ENCODE data around the gene PTPRJ. TPM values are rescaled to one million over a fixed set of nuclear protein-coding genes. Genes with fewer than 3 reads are reported as not detected.

Gene PTPRJ
- total RNA-seq, 4 donors from 2014 or later = 4.2 to 26.2 (median 9.2) TPM

DNA sequence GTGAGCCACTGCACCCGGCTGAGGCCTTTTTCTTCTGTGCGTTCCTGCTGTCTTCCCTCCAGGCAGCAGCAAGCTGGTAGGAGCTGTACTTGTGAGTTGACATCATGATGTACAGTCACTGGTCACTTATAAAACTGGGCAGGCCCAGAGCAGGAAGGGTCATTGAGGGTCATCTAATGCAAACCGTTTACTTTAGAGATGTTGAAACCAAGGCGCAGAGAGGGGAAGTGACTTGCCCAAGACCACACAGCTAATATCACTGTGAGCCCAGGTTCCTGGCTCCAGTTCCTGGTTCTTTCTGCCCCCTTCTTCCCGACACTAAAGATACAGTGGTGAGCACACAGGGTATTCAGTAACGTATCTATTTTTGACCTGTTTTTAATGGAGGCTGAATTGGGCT, 27.3 kb downstream of the PTPRJ start:
- 90 to 91% methylated on average over 6 of the region's 6 CpGs for WGBS, 2 donors
- DNase-seq (ENCODE audit: low spot score in 2 of 2) = no peak
- intact Hi-C loops (cut with DNase I; ENCODE audit: low total_unique reads) = no loop called here
- no peak for TF ChIP-seq POLR2A (IDR thresholded peaks at IDR 0.05)
- TF ChIP-seq, protein P1, sequence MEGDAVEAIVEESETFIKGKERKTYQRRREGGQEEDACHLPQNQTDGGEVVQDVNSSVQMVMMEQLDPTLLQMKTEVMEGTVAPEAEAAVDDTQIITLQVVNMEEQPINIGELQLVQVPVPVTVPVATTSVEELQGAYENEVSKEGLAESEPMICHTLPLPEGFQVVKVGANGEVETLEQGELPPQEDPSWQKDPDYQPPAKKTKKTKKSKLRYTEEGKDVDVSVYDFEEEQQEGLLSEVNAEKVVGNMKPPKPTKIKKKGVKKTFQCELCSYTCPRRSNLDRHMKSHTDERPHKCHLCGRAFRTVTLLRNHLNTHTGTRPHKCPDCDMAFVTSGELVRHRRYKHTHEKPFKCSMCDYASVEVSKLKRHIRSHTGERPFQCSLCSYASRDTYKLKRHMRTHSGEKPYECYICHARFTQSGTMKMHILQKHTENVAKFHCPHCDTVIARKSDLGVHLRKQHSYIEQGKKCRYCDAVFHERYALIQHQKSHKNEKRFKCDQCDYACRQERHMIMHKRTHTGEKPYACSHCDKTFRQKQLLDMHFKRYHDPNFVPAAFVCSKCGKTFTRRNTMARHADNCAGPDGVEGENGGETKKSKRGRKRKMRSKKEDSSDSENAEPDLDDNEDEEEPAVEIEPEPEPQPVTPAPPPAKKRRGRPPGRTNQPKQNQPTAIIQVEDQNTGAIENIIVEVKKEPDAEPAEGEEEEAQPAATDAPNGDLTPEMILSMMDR (IDR thresholded peaks at IDR 0.05) = no peak
- H3K4me3 ChIP-seq (ENCODE audit: low read depth, poor library complexity, severe bottlenecking) = no peak overlapping the region

DNA sequence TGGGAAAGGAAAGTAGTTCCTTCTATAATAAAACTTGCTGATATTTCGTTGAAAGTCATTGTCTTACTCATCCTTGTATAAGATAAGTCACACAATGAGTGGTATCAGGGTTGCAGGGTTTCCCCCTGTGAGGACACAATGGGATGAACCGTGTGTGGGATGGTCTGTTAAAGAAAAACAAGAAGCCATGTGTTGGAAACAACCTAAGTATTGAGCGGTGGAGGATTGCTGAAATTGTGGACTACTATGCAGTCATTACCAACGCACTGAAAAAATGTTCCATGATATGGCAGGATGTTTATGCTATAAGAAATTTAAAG, 28.6 kb downstream of the PTPRJ start:
- no peak for DNase-seq (ENCODE audit: low spot score in 2 of 2)
- TF ChIP-seq, protein P1 (IDR thresholded peaks at IDR 0.05) = no peak
- no peak for TF ChIP-seq POLR2A (IDR thresholded peaks at IDR 0.05)
- WGBS, 2 donors = 86 to 90% methylated on average over 4 of the region's 4 CpGs
- H3K4me3 ChIP-seq (ENCODE audit: low read depth, poor library complexity, severe bottlenecking) = no peak overlapping the region
- intact Hi-C loops (cut with DNase I; ENCODE audit: low total_unique reads) = no loop called here

DNA sequence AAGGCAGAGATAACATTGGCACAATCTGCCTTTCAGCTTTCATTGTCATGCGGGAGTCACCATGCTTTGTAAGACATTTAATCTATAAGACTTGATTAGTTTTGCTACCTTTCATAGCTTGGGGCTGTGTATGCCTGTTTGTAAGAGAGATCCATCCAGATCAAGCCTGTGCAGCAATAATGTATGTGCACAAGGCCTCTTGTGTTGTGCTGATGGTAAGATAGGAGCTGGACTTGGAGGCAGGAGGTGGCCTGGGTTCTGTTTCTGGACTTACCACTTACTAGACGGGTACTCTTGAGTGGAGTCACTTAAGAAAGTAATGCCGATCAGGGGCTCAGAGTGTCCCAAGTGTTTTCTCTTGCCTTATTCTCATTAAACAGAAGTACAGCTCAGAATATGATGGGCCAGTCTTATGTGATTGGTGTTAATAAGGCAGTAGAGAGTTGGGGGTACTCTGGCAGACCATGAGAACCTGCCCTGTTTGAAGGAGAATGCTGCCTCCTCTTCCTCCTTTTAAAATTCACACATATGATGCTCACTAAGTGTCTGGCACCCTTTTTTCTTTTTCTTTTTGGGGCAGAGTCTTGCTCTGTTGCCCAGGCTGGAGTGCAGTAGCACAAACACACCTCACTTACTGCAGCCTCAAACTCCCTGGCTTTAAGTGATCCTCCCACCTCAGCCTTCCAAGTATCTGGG, 30.9 kb downstream of the PTPRJ start:
- intact Hi-C loops (cut with DNase I; ENCODE audit: low total_unique reads) = no loop called here
- 98% methylated on average over 3 of the region's 3 CpGs for WGBS, 2 donors
- no peak for DNase-seq (ENCODE audit: low spot score in 2 of 2)

GRCh38 chr11:48011798-48012391, 31.5 kb downstream of the PTPRJ start:
- TF ChIP-seq POLR2A (IDR thresholded peaks at IDR 0.05) = no peak
- TF ChIP-seq, protein P1 (IDR thresholded peaks at IDR 0.05) = no peak
- no peak overlapping the region for H3K4me3 ChIP-seq (ENCODE audit: low read depth, poor library complexity, severe bottlenecking)
- no peak for DNase-seq (ENCODE audit: low spot score in 2 of 2)
- intact Hi-C loops (cut with DNase I; ENCODE audit: low total_unique reads) = no loop called here
- 92 to 94% methylated on average over 9 of the region's 9 CpGs for WGBS, 2 donors

More for the DNA sequence above, 30.9 kb downstream of the PTPRJ start:
- TF ChIP-seq POLR2A (IDR thresholded peaks at IDR 0.05) = no peak
- TF ChIP-seq, protein P1 (IDR thresholded peaks at IDR 0.05) = no peak
- no peak overlapping the region for H3K4me3 ChIP-seq (ENCODE audit: low read depth, poor library complexity, severe bottlenecking)

- no peak for DNase-seq (ENCODE audit: low spot score in 2 of 2)
- H3K4me3 ChIP-seq (ENCODE audit: low read depth, poor library complexity, severe bottlenecking) = no peak overlapping the region
- intact Hi-C loops (cut with DNase I; ENCODE audit: low total_unique reads) = no loop called here
- no peak for TF ChIP-seq POLR2A (IDR thresholded peaks at IDR 0.05)
- TF ChIP-seq, protein P1 (IDR thresholded peaks at IDR 0.05) = no peak
- 72 to 78% methylated on average over 7 to 8 of the region's 8 CpGs for WGBS, 2 donors
Observed at GRCh38 chr11:48013269-48013901, 33.0 kb downstream of the PTPRJ start.
